Thyroid gland (tissue), 4 donors: Measurements from ENCODE around the gene ASGR1.
"Not testable (repeated sequence)": the region's sequence is repeated elsewhere in the genome, so short reads cannot be mapped to it uniquely, and the experiment has no call there.

ENCODE experiments used
- CTCF ChIP-seq, 6 experiments: fragments of 200-600 bp in 3 of 6; fragments of 450-650 bp in 3 of 6; sonication (generic) in 3 of 6; IDR thresholded peaks; one replicate each; pipeline ENCODE4 v1.5.1; 2016 to 2019; ENCODE audit warnings: antibody characterized with exemption in 6 of 6, mild to moderate bottlenecking in 2 of 6, inconsistent platforms in 1 of 6, moderate library complexity in 1 of 6
- POLR2A ChIP-seq, 2 donors: fragments of 450-650 bp; IDR thresholded peaks; one replicate each; pipeline ENCODE4 v1.6.1; 2017; ENCODE audit warnings: antibody characterized with exemption in 2 of 2, mild to moderate bottlenecking in 2 of 2, moderate library complexity in 1 of 2

GRCh38 chr17:7159571-7159970 is 19.6 kb downstream of the ASGR1 start:
- not testable (repeated sequence) for TF ChIP-seq CTCF, POLR2A (IDR thresholded peaks at IDR 0.05)
